Right ventricle myocardium superior (tissue), 1 donor: Measurements from ENCODE around the gene TLDC2. TPM values are rescaled to one million over a fixed set of nuclear protein-coding genes. Genes with fewer than 3 reads are reported as not detected.
A peak's percentile ranks its signal among the peaks of the same experiment; 100 is the strongest.
"Not testable (repeated sequence)": the region's sequence is repeated elsewhere in the genome, so short reads cannot be mapped to it uniquely, and the experiment has no call there.

Experiments used
- ATAC-seq: fragments of 200-7000 bp; cut with Tn5 transposase; one replicate; pipeline ENCODE4 v1.9.1; 2020; ENCODE audit warnings: mild to moderate bottlenecking; ENCODE audit not compliant: poor library complexity
- DNase-seq: peaks from one replicate; pipeline ENCODE4 v3.0.0-alpha.2; 2020
- intact Hi-C: fragments of 100-400 bp; cut with DNase I; formaldehyde crosslinking; loops from one replicate; pipeline ENCODE4 v1.11.2; 2022
- total RNA-seq: library from RNA; stranded (reverse); fragmentation: NEBNext Ultra II Directional; extraction: Animal tissue kit (Norgen Biotek cat#: 25700); gene quantifications from one replicate; pipeline ENCODE4 v1.2.1, GENCODE V29; 2021
- donor health status: DM: no; HTN: yes; CAD: no; lungs with severe emphysema.

TLDC2 gene
- total RNA-seq, 1 donor from 2014 or later, result not detected

- ATAC-seq (peak; percentile 94), DNase-seq (peak; percentile 86)
- intact Hi-C loops, result no loop called here
These were observed 11.2 kb downstream of the TLDC2 start for GRCh38 chr20:36886859-36887751.

- intact Hi-C loops, result no loop called here
- no peak for DNase-seq
- no peak for ATAC-seq
These were observed 11.8 kb downstream of the TLDC2 start for GRCh38 chr20:36887752-36888090.

GRCh38 chr20:36888880-36889516, 13.1 kb downstream of the TLDC2 start:
- DNase-seq (no peak), ATAC-seq (no peak)
- intact Hi-C loops, result no loop called here

GRCh38 chr20:36890586-36890985, 14.6 kb downstream of the TLDC2 start:
- DNase-seq (no peak), ATAC-seq (no peak)
- intact Hi-C loops, result no loop called here

- ATAC-seq (no peak), DNase-seq (no peak)
- intact Hi-C loops, result no loop called here
These were observed 15.3 kb downstream of the TLDC2 start for GRCh38 chr20:36891211-36891610.

GRCh38 chr20:36893801-36894200, 17.9 kb downstream of the TLDC2 start:
- no peak for DNase-seq
- intact Hi-C loops, result no loop called here
- ATAC-seq, result no peak

- DNase-seq (no peak), ATAC-seq (no peak)
- intact Hi-C loops, result no loop called here
These were observed 19.1 kb downstream of the TLDC2 start for GRCh38 chr20:36895036-36895435.

- ATAC-seq (no peak), DNase-seq (no peak)
- intact Hi-C loops, result no loop called here
These were observed 28.8 kb downstream of the TLDC2 start for GRCh38 chr20:36904690-36905089.

GRCh38 chr20:36905566-36905965, 29.6 kb downstream of the TLDC2 start:
- ATAC-seq, DNase-seq, intact Hi-C loops: not testable (repeated sequence)

- ATAC-seq, intact Hi-C loops: not testable (repeated sequence)
These were observed 30.1 kb downstream of the TLDC2 start for GRCh38 chr20:36906086-36906485.

GRCh38 chr20:36908603-36909002, 32.7 kb downstream of the TLDC2 start:
- ATAC-seq (no peak), DNase-seq (no peak)
- intact Hi-C loops, result no loop called here

More at GRCh38 chr20:36906086-36906485, 30.1 kb downstream of the TLDC2 start:
- DNase-seq, result not testable (repeated sequence)

- DNase-seq (no peak), ATAC-seq (no peak)
- intact Hi-C loops, result no loop called here
These were observed 40.3 kb downstream of the TLDC2 start for GRCh38 chr20:36916199-36916598.

- intact Hi-C loops, result no loop called here
- no peak for DNase-seq
- ATAC-seq, result no peak
These were observed 41.3 kb downstream of the TLDC2 start for GRCh38 chr20:36917240-36917639.

GRCh38 chr20:36917943-36918342, 42.0 kb downstream of the TLDC2 start:
- DNase-seq, result no peak
- intact Hi-C loops, result no loop called here
- ATAC-seq, result no peak

GRCh38 chr20:36919715-36920333, 43.9 kb downstream of the TLDC2 start:
- intact Hi-C loops, result no loop called here
- DNase-seq, result no peak
- peak; percentile 64 for ATAC-seq

GRCh38 chr20:36920334-36920730, 44.4 kb downstream of the TLDC2 start:
- no peak for DNase-seq
- no peak for ATAC-seq
- intact Hi-C loops, result no loop called here

- ATAC-seq (no peak), DNase-seq (no peak)
- intact Hi-C loops, result no loop called here
These were observed 48.5 kb downstream of the TLDC2 start for GRCh38 chr20:36924167-36925045.

- DNase-seq, result no peak
- ATAC-seq, result no peak
- intact Hi-C loops, result no loop called here
These were observed 49.3 kb downstream of the TLDC2 start for GRCh38 chr20:36925234-36925633.

GRCh38 chr20:36926653-36927200, 50.8 kb downstream of the TLDC2 start:
- intact Hi-C loops, result no loop called here
- DNase-seq (no peak), ATAC-seq (no peak)
